SK-MEL-5 (cell line): ENCODE measurements around the gene DSP. TPM values are rescaled to one million over a fixed set of nuclear protein-coding genes. Genes with fewer than 3 reads are reported as not detected.
A peak's percentile ranks its signal among the peaks of the same experiment; 100 is the strongest.

Experiments used
- DNase-seq: peaks from one replicate; pipeline ENCODE4 v3.0.0-alpha.2; 2016; ENCODE audit warnings: low read depth, low spot score
- in situ Hi-C: cut with HindIII; loops from 2 replicates; pipeline ENCODE4 v1.10.0; 2016; ENCODE audit warnings: low sequenced_read_pairs, high pct_unique_total_duplicates, low pct_unique_long_range_greater_than_20kb
- total RNA-seq: library from RNA; depleted of rRNA; stranded (reverse); fragments of >200 nt; shearing (Covaris generic); gene quantifications from 2 replicates; pipeline ENCODE4 v1.2.3, GENCODE V29; 2014

DSP gene
- total RNA-seq, 1 experiment from 2014 or later, result 2.0 TPM

DNA sequence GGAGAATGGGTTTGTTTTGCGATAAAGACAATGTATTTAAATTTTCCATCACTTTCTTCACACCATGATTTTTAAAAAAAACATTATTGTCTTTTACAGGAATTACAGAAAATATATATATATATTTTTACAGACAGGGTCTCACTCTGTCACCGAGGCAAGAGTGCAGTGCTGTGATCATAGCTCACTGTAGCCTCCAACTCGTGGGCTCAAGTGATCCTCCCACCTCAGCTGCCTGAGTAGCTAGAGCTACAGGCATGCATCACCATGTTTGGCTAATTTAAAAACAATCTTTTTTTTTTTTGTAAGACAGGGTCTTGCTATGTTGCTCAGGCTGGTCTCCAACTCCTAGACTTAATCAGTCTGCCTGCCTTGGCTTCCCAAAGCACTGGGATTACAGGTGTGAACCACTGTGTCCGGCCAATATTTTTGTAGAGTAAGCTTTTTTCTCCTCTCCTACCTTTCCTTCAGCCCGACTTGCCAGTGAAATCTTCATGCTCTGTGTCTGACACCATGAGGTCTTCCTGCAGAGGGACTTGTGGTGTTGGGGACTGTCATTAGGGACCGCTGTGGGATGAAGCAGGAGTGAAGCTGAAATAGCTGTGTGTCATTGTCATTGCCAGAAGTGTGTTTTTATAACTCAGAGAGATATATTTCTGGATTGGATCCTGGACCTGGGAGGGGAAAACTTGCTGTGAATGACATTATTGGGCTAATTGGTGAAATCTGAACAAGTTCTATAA is 13.2 kb downstream of the DSP start:
- DNase-seq, result no peak
- in situ Hi-C loops, result loop anchor here (25.0 kb wide), 1 partner anchor 92 kb away; no protein-coding TSS in a partner anchor

DNA sequence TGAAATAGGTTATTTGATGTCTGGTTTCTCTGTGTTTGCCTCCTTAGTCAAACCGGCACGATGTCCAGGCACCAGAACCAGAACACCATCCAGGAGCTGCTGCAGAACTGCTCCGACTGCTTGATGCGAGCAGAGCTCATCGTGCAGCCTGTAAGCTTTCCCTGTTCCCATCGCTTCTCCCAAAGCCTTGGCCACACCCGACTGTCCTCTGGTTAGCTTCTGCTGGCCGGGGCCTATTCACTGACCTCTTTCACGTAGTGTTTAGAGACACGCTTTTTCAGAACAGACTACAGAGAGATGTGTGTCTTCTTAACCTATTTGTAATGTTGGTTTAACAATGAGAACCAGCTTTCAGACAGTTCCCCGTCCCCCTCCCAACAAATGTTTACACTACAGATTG is 14.2 kb downstream of the DSP start:
- no peak for DNase-seq
- in situ Hi-C loops, result loop anchor here (25.0 kb wide), 1 partner anchor 93 kb away; no protein-coding TSS in a partner anchor

DNA sequence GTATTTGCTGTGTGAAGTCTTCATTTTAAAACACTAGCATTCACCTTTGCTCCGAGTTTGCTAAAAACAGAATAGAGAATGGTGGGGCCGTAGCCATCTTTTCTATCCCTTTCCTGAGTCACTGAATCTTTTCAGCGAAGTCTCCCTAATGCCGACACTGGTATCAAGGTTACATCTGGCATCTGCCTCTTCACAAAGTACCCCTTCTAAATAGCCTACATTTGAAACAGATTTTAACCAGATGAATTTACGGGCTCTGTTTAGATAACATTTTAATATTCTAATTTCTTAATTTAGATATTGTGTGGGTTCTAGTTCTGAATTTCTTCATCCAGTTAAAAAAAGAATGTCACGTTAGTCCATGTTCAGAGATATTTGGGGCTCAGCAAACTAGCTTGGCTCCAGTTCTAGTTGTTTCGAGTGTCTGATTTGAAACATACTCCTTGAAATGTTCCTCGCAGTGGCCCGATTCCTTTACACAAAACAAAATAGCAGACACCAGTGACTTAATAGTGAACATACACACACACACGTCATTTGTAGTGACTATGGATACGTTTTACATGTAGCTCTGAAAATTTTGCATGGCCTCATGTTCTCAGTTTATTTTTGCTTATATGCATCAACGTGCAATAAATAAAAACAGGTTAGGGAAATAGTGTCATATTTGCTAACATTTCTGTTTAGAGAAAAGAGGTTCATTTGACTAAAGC is 15.1 kb downstream of the DSP start:
- no peak for DNase-seq
- in situ Hi-C loops, result loop anchor here (25.0 kb wide), 1 partner anchor 94 kb away; no protein-coding TSS in a partner anchor

DNA sequence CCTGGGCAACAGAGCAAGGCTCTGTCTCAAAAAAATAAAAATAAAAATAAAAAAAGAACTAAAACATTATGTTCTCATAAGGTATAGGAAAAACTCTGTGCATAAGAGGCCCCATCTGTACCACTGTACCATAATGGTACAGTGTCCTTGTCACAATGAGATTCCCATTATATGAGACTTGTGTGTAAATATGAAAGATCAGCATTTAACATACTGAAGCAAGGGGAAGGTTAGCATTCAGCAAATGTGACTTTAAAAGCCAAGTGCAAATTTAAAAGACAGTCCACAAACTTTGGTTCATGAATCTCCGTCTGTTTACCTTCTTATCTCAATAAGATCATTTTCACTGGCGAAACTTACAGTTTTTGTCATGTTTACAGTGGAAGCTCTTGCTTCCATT is 16.2 kb downstream of the DSP start:
- no peak for DNase-seq
- in situ Hi-C loops, result loop anchor here (25.0 kb wide), 1 partner anchor 95 kb away; no protein-coding TSS in a partner anchor

DNA sequence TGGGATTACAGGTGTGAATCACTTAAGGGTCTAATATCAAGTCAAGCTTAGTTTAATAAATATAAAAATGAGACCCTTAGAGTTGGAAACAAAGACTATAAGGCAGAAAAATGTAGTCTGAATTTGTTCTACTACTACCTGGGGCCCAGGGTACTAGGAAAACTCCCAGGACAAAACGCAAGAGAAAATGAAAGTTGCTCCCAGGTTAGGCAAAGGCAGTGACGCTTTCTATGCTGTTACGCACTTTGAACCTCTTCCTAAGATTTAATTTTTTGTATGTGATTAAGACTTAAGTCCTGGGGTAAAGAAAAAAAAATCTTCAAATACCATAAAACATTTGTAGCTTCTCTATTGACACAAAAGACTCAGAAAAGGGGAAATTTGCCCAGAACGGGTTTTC is 17.3 kb downstream of the DSP start:
- DNase-seq, result no peak
- in situ Hi-C loops, result loop anchor here (25.0 kb wide), 1 partner anchor 96 kb away; no protein-coding TSS in a partner anchor

DNA sequence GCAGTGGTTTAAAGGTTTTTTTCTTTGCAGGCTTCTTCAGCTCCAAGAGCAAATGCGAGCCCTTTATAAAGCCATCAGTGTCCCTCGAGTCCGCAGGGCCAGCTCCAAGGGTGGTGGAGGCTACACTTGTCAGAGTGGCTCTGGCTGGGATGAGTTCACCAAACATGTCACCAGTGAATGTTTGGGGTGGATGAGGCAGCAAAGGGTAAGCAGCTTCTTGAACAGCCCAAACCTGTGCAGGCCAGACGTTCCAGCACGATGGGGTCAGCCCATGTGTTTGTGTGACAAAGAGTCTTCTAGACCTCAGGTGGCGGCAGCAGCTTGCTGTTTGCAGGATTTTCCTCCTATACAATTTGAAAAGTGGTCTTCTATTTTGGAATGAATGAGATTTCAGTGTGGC is 17.7 kb downstream of the DSP start:
- in situ Hi-C loops, result loop anchor here (25.0 kb wide), 1 partner anchor 97 kb away; no protein-coding TSS in a partner anchor
- no peak for DNase-seq

DNA sequence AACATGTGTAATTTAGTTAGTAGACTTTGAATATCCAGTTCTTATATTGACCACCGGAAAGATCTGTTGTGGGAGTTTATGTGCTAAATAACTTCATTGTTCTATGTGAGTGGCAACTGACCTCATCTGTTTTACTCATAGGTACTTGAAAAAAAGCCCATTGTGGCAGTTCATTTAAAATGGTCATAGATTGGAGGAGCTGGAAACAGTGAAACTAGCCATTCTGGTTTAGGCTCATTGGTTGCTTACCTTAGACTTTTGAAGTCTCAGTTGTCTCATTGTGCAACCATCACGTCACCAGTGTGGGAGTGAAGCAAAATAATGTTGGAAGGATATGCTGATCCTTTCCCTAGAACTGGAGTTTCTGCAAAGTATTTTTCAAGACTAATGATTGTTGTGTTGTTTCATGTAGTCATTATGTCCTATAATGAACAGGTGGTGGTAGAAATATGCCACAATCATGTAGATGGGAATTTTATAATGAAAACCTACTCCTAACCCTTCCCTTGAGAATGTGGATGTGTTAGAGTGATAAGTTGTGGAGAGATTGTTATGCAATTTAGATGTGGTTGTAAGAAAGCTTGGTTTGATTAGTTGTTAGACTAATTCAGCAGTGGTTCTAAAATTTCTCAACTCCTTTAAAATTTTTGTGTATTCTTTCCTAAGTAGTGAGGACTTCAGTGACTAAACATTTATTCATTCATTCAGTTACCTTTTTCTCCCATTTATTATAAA is 18.3 kb downstream of the DSP start:
- DNase-seq, result peak; percentile 78
- in situ Hi-C loops, result loop anchor here (25.0 kb wide), 1 partner anchor 98 kb away; no protein-coding TSS in a partner anchor

DNA sequence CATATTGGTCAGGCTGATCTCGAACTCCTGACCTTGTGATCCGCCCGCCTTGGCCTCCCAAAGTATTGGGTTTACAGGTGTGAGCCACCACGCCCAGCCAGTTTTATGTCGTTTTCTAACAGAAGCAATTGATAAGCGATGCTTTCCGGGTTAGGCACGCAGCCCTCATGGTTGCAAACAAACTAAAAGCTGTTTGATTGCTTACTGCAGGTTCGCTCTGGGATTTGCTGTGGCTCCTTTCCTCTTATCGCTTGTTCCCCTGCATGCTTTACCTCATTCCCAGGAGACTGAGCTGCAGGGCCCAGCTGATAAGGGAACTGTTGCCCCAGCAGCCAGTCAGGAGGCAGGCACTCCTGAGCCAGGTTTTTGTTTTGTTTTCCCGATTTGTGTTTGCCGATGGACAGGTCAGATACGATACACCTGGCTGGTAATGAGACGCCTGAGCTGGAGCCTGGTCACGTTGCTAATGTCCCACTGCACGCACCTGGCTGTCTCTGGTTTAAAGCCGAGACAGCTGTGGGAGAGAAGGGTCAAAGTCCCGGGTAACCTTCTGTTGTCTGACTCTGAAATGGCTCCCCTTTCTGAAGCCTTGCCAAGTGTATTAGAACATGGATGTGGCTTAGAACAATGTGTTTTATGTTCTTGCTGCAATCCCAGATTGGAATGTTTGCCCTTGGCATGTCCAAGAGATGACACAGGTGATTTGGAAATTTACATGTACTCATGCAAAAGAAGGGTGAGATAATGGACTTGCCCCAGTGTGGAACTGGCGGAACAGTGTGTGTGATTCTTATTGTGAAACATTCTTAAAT is 19.9 kb downstream of the DSP start:
- in situ Hi-C loops, result loop anchor here (25.0 kb wide), 1 partner anchor 99 kb away; no protein-coding TSS in a partner anchor
- DNase-seq, result no peak

DNA sequence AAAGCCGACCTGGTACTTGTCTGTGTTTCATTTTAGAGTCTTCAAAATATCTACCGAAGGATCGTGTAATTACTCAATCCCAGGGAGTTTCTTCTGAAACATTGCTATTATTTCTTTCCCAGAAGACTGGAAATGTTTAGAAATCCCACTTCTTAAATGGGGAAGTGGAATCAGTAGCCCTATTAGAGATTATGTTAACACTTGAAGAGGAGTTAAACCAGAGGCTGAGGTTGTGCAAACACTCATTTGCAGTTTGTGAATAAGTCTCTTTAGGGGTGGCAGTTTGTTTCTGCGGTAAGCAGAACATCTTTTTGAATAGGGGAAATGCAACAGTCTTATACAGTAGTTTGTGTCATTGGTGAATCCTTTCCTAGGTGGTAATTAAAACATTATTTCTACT is 21.3 kb downstream of the DSP start:
- no peak for DNase-seq
- in situ Hi-C loops, result loop anchor here (25.0 kb wide), 1 partner anchor 100 kb away; no protein-coding TSS in a partner anchor

DNA sequence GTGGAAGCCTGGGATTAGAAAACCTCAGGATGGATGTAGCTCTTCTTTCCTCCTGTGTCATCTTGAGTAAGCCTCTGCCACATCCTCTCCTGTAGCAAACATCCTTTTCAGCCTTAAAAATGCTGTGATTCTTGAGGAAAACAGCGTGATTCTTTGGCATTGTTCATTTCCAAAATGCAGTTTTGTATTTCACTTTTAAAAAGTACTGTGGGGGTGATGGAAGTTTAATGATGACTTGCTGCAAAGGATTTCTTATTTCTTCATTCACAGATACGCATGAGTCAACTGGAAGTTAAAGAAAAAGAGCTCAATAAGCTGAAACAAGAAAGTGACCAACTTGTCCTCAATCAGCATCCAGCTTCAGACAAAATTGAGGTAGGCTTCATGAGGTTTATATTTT is 24.6 kb downstream of the DSP start:
- in situ Hi-C loops, result loop anchor here (25.0 kb wide), 1 partner anchor 104 kb away; no protein-coding TSS in a partner anchor
- DNase-seq, result no peak

DNA sequence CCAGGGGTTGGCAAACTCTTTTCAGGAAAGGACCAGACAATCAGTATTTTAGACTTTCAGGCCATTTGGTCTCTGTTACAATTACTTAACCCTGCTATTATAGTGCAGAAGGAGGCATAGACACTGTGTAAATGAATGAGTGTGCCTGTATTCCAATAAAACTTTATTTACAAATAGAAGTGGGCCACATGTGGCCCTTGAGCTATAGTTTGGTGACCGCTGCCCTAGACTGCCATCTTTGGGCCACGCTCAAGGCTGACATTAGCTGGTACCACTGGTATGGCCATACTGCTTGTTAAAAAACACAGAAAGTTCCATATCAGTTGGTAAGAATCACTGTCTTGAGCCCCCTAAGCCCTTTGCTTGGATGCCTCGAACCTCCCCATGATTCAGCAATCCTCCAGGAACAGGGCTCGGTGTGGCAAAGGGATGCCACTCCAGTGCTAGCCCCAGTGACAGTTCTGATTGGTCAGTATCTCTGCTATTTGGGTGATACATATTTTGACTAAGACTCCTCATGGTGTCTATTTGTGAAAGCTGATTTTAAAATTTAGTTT is 25.2 kb downstream of the DSP start:
- DNase-seq, result peak; percentile 29
- in situ Hi-C loops, result loop anchor here (25.0 kb wide), 1 partner anchor 104 kb away; no protein-coding TSS in a partner anchor

DNA sequence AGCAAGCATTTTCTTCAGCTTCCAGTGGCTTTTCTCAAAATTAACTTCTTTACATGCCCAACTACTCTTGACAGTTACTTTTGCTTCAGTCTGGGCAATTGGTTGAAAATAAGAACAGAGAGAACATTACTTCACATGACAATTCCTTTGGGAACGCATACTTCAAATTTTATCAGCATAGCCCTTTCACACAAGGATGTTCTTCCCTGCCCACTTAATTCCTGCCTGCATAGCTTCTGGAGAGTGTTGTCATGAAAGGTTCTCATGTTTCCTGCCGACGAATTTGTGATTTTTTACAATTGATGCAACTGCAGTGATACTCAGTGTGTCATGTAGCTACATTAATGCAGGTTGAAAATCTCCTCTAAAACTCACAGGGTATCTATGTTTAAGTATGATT is 26.6 kb downstream of the DSP start:
- in situ Hi-C loops, result loop anchor here (25.0 kb wide), 1 partner anchor 106 kb away; no protein-coding TSS in a partner anchor
- DNase-seq, result no peak

DNA sequence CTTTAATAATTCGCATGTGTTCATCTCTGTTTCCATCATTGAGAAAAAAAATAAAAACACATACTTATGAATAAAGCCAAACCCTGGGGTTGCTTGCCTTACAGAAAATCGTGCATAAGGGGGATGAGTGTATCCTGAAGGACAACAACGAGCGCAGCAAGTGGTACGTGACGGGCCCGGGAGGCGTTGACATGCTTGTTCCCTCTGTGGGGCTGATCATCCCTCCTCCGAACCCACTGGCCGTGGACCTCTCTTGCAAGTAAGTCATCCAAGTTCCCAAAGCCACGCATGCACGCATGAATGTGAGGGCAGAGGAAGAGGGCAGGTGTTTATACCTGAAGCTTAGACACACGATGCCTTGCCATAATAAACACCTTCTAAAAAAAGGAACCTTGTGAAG is 27.6 kb downstream of the DSP start:
- in situ Hi-C loops, result loop anchor here (25.0 kb wide), 1 partner anchor 107 kb away; no protein-coding TSS in a partner anchor
- no peak for DNase-seq

DNA sequence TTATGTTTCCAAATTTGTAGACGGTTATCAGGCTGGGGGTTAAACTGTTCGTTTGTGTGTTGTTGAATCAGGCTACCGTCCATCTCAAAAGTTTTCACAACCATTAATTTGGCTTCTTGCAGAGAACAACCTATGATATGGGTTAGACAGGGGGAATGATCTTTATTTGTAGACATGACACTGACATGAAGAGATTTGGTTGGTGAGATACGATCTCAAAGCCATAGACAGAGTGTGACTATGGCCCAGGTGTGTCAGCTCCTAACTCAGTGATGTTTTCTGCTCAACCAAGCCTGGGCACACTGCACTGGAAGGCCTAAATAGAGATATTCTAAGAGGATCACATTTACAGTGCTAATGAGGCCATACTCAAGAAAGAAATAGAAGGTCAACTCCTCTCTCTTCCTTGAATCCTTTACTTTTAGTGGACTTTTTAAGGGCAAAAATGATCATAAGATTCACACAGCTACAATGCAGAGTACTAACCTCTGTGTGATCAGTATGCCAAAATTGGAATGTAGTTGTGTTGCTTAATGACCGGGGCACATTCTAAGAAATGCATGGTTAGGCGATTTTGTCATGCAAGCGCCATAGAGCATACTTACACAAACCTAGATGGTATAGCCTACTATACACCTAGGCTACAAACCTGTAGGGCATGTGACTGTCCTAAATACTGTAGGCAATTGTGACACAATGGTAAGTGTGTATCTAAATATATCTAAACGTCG is 30.9 kb downstream of the DSP start:
- no peak for DNase-seq

DNA sequence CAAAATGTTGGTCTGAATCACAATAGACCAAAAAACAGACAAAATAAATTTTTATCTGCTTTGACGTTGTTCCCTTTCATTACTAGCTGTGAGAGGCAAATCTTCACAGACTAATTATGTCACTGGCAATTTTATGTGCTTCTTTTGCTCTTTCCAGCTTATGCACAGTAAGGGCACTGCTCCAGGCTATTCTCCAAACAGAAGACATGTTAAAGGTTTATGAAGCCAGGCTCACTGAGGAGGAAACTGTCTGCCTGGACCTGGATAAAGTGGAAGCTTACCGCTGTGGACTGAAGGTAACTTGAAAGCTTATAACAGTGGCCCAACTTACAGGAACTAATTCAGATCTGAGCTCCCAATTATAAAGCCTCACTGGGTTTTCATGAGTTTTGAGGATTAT is 33.0 kb downstream of the DSP start:
- DNase-seq, result no peak
- in situ Hi-C loops, result loop anchor here (25.0 kb wide), 1 partner anchor 112 kb away; no protein-coding TSS in a partner anchor

More for the DNA sequence above, 30.9 kb downstream of the DSP start:
- in situ Hi-C loops, result loop anchor here (25.0 kb wide), 1 partner anchor 110 kb away; no protein-coding TSS in a partner anchor

DNA sequence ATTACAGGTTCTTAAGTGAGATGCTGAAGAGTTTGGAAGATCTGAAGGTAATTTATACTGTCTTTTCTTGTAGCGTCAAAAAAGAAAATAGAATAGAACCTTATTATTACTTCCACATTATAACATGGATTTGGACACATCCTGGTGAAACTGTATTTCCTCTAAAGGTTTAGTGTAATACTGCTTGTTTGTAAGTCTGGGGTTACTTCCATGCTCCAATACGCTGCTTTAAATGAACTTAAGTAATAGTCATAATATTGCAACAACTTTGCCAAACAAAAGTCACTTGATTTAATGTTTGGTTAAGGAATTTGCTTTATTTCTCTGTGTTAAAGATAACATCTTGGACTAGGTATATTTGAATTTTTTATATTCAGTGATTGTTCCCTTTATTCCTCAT is 37.0 kb downstream of the DSP start:
- DNase-seq, result no peak
- in situ Hi-C loops, result no loop called here
